Measurements from ENCODE around the gene FTSJ1. TPM values are rescaled to one million over a fixed set of nuclear protein-coding genes. Genes with fewer than 3 reads are reported as not detected.

The FTSJ1 gene
- total RNA-seq, 2 donors from 2014 or later, result 83.8 to 120 TPM

GRCh38 chrX:48461830-48462229 lies 14.2 kb upstream of the FTSJ1 start:
- H3K27me3 Mint-ChIP-seq, result peaks cover 0 to 3% of the 10 kb centered on the region in 2 donors
- no peak for DNase-seq (ENCODE audit: low spot score)
- H3K4me1 Mint-ChIP-seq (ENCODE audit: low read depth in 2 of 2), result peaks cover 13 to 20% of the 10 kb centered on the region in 2 donors
- ATAC-seq, result no peak
- no peaks in the 10 kb centered on the region for H3K9me3 Mint-ChIP-seq
- H3K36me3 Mint-ChIP-seq, result peaks cover 20% of the 10 kb centered on the region
- H3K27ac Mint-ChIP-seq, result no peak overlapping the region
- H3K4me3 Mint-ChIP-seq, result no peak overlapping the region

GRCh38 chrX:48465336-48465933 lies 10.6 kb upstream of the FTSJ1 start:
- Mint-ChIP-seq H3K4me1 (ENCODE audit: low read depth in 2 of 2) (peaks cover 37 to 40% of the 10 kb centered on the region in 2 donors), H3K36me3 (peaks cover 8% of the 10 kb centered on the region), H3K27me3 (peaks cover 0 to 6% of the 10 kb centered on the region in 2 donors), H3K27ac (no peak overlapping the region), H3K4me3 (peak overlapping the region; percentile 13), H3K9me3 (no peaks in the 10 kb centered on the region)
- ATAC-seq (no peak), DNase-seq (ENCODE audit: low spot score) (no peak)

GRCh38 chrX:48466696-48467095 lies 9.3 kb upstream of the FTSJ1 start:
- H3K27me3 Mint-ChIP-seq, result peaks cover 0 to 6% of the 10 kb centered on the region in 2 donors
- DNase-seq (ENCODE audit: low spot score) (no peak), ATAC-seq (peak; percentile 3 to 38)
- H3K36me3 Mint-ChIP-seq, result peaks cover 8% of the 10 kb centered on the region
- peaks cover 40 to 42% of the 10 kb centered on the region in 2 donors for H3K4me1 Mint-ChIP-seq (ENCODE audit: low read depth in 2 of 2)
- peak overlapping the region; percentile 98 for H3K4me3 Mint-ChIP-seq
- no peak overlapping the region for H3K27ac Mint-ChIP-seq
- H3K9me3 Mint-ChIP-seq, result no peaks in the 10 kb centered on the region

- ATAC-seq (no peak), DNase-seq (ENCODE audit: low spot score) (no peak)
- peak overlapping the region; percentile 98 for H3K4me3 Mint-ChIP-seq
- H3K9me3 Mint-ChIP-seq, result no peaks in the 10 kb centered on the region
- H3K36me3 Mint-ChIP-seq, result peaks cover 8% of the 10 kb centered on the region
- H3K27me3 Mint-ChIP-seq, result peaks cover 0 to 6% of the 10 kb centered on the region in 2 donors
- H3K27ac Mint-ChIP-seq, result peak overlapping the region; percentile 85 to 87
- H3K4me1 Mint-ChIP-seq (ENCODE audit: low read depth in 2 of 2), result peaks cover 37 to 42% of the 10 kb centered on the region in 2 donors
Observed at GRCh38 chrX:48467281-48467761, 8.7 kb upstream of the FTSJ1 start.

GRCh38 chrX:48468247-48468671 lies 7.7 kb upstream of the FTSJ1 start:
- peaks cover 8% of the 10 kb centered on the region for H3K36me3 Mint-ChIP-seq
- H3K4me3 Mint-ChIP-seq, result peak overlapping the region; percentile 98
- H3K4me1 Mint-ChIP-seq (ENCODE audit: low read depth in 2 of 2), result peaks cover 34 to 42% of the 10 kb centered on the region in 2 donors
- peak overlapping the region; percentile 85 to 87 for H3K27ac Mint-ChIP-seq
- no peak for DNase-seq (ENCODE audit: low spot score)
- H3K9me3 Mint-ChIP-seq, result no peaks in the 10 kb centered on the region
- H3K27me3 Mint-ChIP-seq, result peaks cover 0 to 3% of the 10 kb centered on the region in 2 donors
- peak in 1 of 2 donors; percentile 68 for ATAC-seq

- H3K27ac Mint-ChIP-seq, result peak overlapping the region; percentile 85 to 87
- H3K36me3 Mint-ChIP-seq, result peaks cover 8% of the 10 kb centered on the region
- DNase-seq (ENCODE audit: low spot score) (no peak), ATAC-seq (peak; percentile 36 to 72)
- peaks cover 0 to 3% of the 10 kb centered on the region in 2 donors for H3K27me3 Mint-ChIP-seq
- no peaks in the 10 kb centered on the region for H3K9me3 Mint-ChIP-seq
- peaks cover 33 to 42% of the 10 kb centered on the region in 2 donors for H3K4me1 Mint-ChIP-seq (ENCODE audit: low read depth in 2 of 2)
- peak overlapping the region; percentile 98 for H3K4me3 Mint-ChIP-seq
Observed at GRCh38 chrX:48468693-48469691, 7.0 kb upstream of the FTSJ1 start.

- peaks cover 31 to 41% of the 10 kb centered on the region in 2 donors for H3K4me1 Mint-ChIP-seq (ENCODE audit: low read depth in 2 of 2)
- peak within 1 kb of the TSS; percentile 98 for H3K4me3 Mint-ChIP-seq
- H3K27ac Mint-ChIP-seq, result peak within 1 kb of the TSS; percentile 85 to 87
- peaks cover 3% of the 10 kb centered on the region for H3K36me3 Mint-ChIP-seq
- no peak for ATAC-seq
- peaks cover 0 to 3% of the 10 kb centered on the region in 2 donors for H3K27me3 Mint-ChIP-seq
- no peaks in the 10 kb centered on the region for H3K9me3 Mint-ChIP-seq
- DNase-seq (ENCODE audit: low spot score), result no peak
Observed at GRCh38 chrX:48470110-48470832, 5.7 kb upstream of the FTSJ1 start, which contains the start of gene SLC38A5. Gene SLC38A5, minus strand, starts transcription at chrX:48470260. Its CDS starts 2,336 bp downstream, at chrX:48467924.

- Mint-ChIP-seq H3K27ac (no peak overlapping the region), H3K4me1 (ENCODE audit: low read depth in 2 of 2) (peaks cover 26 to 36% of the 10 kb centered on the region in 2 donors), H3K36me3 (no peaks in the 10 kb centered on the region), H3K27me3 (peaks cover 0 to 3% of the 10 kb centered on the region in 2 donors), H3K4me3 (no peak overlapping the region), H3K9me3 (no peaks in the 10 kb centered on the region)
- no peak for ATAC-seq
- DNase-seq (ENCODE audit: low spot score), result no peak
Observed at GRCh38 chrX:48470833-48471118, 5.2 kb upstream of the FTSJ1 start.

- peaks cover 27 to 36% of the 10 kb centered on the region in 2 donors for H3K4me1 Mint-ChIP-seq (ENCODE audit: low read depth in 2 of 2)
- no peak overlapping the region for H3K4me3 Mint-ChIP-seq
- H3K27me3 Mint-ChIP-seq, result peaks cover 0 to 3% of the 10 kb centered on the region in 2 donors
- ATAC-seq, result no peak
- no peaks in the 10 kb centered on the region for H3K9me3 Mint-ChIP-seq
- DNase-seq (ENCODE audit: low spot score), result no peak
- peaks cover under 1% of the 10 kb centered on the region for H3K36me3 Mint-ChIP-seq
- no peak overlapping the region for H3K27ac Mint-ChIP-seq
Observed at GRCh38 chrX:48471504-48471903, 4.5 kb upstream of the FTSJ1 start.

- no peak overlapping the region for H3K4me3 Mint-ChIP-seq
- ATAC-seq (no peak), DNase-seq (ENCODE audit: low spot score) (no peak)
- H3K4me1 Mint-ChIP-seq (ENCODE audit: low read depth in 2 of 2), result peaks cover 27 to 37% of the 10 kb centered on the region in 2 donors
- H3K27ac Mint-ChIP-seq, result no peak overlapping the region
- H3K9me3 Mint-ChIP-seq, result no peaks in the 10 kb centered on the region
- peaks cover 0 to 3% of the 10 kb centered on the region in 2 donors for H3K27me3 Mint-ChIP-seq
- peaks cover 8% of the 10 kb centered on the region for H3K36me3 Mint-ChIP-seq
Observed at GRCh38 chrX:48472225-48472624, 3.8 kb upstream of the FTSJ1 start.

- H3K4me3 Mint-ChIP-seq, result no peak overlapping the region
- DNase-seq (ENCODE audit: low spot score) (no peak), ATAC-seq (no peak)
- H3K27ac Mint-ChIP-seq, result no peak overlapping the region
- peaks cover 10% of the 10 kb centered on the region for H3K36me3 Mint-ChIP-seq
- no peaks in the 10 kb centered on the region for H3K9me3 Mint-ChIP-seq
- peaks cover 0 to 3% of the 10 kb centered on the region in 2 donors for H3K27me3 Mint-ChIP-seq
- H3K4me1 Mint-ChIP-seq (ENCODE audit: low read depth in 2 of 2), result peaks cover 29 to 37% of the 10 kb centered on the region in 2 donors
Observed at GRCh38 chrX:48472851-48473703, 2.9 kb upstream of the FTSJ1 start.

GRCh38 chrX:48473704-48473990 lies 2.4 kb upstream of the FTSJ1 start:
- H3K4me1 Mint-ChIP-seq (ENCODE audit: low read depth in 2 of 2), result peaks cover 29 to 37% of the 10 kb centered on the region in 2 donors
- H3K4me3 Mint-ChIP-seq, result no peak overlapping the region
- H3K27me3 Mint-ChIP-seq, result peaks cover 0 to 5% of the 10 kb centered on the region in 2 donors
- peaks cover 10% of the 10 kb centered on the region for H3K36me3 Mint-ChIP-seq
- ATAC-seq, result no peak
- H3K27ac Mint-ChIP-seq, result no peak overlapping the region
- no peaks in the 10 kb centered on the region for H3K9me3 Mint-ChIP-seq
- no peak for DNase-seq (ENCODE audit: low spot score)

GRCh38 chrX:48474127-48474526 lies 1.9 kb upstream of the FTSJ1 start:
- H3K4me1 Mint-ChIP-seq (ENCODE audit: low read depth in 2 of 2), result peaks cover 29 to 37% of the 10 kb centered on the region in 2 donors
- H3K9me3 Mint-ChIP-seq, result no peaks in the 10 kb centered on the region
- peaks cover 0 to 6% of the 10 kb centered on the region in 2 donors for H3K27me3 Mint-ChIP-seq
- no peak overlapping the region for H3K27ac Mint-ChIP-seq
- peaks cover 10% of the 10 kb centered on the region for H3K36me3 Mint-ChIP-seq
- ATAC-seq, result no peak
- no peak for DNase-seq (ENCODE audit: low spot score)
- no peak overlapping the region for H3K4me3 Mint-ChIP-seq
